Measurements from ENCODE around the gene AGK.

Gene AGK

DNA sequence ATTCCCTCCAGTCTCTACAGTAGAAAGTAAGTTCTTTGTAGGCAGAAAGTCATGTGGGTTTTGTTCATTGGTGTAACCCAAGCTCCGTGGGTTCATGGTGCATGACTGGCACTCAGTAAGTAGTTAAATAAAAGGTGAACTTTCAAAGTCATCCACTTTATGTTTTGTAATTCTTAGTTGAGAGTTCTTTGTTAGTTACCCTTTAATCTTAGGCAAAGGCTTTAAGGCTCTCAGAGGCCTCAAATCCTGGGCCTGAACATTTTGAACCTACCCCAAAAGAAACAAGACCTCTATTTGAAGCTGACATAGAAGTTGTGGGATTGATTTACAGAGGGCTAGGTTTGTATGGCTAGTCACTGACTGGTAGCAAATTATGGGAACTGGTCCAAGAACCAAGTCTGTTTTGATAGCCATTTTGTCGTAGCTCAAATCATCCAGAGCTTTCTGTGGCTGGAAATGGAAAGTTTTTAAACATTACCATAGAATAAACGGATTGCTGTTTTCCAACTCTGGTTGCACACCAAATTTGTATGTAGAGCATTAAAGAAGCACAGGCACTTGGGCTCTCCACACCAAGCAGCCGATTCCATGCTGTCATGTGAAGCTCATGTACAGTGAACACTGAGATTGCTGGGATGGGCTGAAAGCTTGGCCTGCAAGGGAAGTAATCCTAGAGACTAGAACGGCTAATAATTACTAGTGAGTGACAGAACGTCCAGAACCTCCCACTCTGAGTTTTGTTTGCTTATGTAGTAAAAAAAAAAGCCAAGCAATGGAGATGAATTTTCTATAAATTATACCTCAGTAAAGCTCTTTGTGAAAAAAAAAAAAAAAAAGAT lies 97.3 kb downstream of the AGK start:
- DNase-seq (ENCODE audit: low read depth) = no peak

DNA sequence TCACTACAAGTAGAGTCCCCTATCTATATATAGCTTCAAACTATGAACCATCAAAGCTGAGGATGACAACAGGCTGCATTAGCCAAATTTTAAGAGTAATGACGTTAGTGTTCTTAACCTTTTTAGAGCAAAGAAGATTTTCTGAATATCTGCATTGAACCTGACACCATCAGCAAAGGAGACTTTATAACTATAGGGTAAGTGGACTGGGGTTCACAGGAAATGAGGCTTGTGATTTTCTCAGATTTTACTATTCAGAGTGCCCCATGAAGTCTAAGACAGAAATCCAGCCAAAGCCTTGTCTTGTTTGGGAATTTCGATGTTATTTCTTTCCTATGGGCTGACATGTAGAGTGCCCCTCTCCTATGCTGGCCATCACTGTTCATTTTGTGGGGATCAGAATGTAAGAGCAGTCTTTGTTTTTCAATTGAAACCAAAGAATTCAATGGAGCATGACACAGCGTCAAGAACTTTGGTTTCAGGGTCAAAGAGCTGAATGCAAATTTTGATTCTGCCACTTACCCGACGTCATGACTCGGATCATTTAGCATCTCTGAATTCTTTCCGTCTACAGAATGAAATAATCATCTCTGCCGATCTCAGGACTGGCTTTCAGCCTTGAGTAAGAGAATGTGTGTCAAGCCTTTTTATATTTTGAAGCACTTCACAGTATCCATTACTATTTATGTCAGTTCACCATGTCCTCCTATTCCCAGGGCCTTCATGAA lies 98.1 kb downstream of the AGK start:
- DNase-seq (ENCODE audit: low read depth) = no peak

DNA sequence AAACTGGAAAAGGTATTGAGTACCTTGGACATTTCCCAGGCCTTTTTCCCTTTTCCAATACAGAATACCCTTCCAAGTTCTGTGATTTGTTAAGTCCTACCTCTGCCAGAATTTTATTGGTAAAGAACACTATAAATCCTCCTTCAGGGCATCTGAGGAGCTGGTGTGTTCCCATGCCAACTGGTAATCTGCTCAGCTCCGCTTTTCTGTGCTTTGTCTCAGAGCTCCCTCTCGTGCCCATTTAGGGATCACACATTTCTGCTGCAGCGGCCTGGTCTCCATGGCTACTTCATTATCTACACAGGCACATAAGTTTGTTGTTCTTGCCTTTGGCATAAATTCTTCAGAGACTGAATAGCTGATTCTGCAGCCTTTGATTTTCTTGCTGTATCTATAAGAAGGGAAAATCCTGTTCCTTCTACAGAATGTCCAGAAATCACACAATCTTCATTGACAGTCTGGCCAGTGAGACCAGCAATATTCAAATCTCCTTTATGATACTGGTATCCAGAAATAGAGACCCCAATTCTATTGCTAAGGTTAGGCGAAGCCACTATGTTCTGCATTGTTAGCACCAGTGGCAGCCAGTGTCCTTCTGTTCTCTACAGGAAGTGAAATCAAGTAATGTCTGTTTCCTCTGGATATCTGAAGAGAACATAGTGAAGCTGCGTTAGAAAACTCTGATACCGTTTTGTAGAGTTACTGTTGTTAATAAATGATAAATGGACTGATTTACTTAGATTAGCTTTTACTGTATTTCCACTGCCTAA lies 98.8 kb downstream of the AGK start:
- DNase-seq (ENCODE audit: low read depth) = no peak

DNA sequence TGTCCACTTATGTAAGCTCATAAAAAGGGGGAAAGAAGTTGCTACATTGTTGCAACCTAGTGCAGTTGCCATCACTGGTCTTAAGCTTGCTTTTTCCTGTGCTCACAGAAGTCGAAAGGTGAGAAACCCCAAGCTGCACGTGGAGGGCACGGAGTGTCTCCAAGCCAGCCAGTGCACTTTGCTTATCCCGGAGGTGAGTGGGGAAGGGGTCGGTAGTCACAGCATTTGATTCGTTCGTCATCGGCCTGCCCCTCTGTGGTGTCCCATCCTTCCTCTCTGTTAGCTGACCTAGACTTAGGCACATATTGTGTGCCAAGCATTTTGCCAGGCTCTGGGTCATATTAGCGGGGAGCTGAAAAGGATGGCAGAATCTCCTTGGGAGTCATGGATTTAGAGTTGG lies 100.2 kb downstream of the AGK start:
- DNase-seq (ENCODE audit: low read depth) = no peak

DNA sequence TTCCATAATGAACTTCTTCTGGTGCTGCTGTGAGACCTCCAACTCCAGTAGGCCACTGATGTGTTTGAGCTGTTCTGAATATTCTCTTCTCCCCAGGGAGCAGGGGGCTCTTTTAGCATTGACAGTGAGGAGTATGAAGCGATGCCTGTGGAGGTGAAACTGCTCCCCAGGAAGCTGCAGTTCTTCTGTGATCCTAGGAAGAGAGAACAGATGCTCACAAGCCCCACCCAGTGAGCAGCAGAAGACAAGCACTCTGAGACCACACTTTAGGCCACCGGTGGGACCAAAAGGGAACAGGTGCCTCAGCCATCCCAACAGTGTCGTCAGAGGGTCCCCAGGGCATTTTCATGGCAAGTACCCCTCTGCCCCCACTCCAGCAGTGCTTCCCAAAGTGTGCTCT lies 101.5 kb downstream of the AGK start:
- DNase-seq (ENCODE audit: low read depth) = no peak

DNA sequence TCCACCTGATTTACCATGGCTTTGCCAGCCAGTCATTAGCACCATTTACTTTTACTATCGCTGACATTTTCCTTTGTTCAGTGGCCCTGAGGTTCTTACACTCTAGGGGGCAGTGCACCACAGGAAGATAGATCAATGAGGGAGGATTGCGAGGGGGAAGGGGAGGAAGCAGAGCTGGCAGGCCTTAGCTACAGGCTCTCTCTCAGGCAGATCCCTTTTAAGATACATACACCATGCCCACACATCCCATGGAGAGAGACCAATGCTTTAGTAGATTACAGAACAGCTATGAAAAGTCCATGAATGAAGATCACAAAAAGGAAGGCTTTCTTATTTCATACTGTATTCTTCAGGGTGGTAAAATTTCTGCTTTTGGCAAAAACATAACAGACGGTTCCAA lies 103.3 kb downstream of the AGK start:
- DNase-seq (ENCODE audit: low read depth) = peak; percentile 9

DNA sequence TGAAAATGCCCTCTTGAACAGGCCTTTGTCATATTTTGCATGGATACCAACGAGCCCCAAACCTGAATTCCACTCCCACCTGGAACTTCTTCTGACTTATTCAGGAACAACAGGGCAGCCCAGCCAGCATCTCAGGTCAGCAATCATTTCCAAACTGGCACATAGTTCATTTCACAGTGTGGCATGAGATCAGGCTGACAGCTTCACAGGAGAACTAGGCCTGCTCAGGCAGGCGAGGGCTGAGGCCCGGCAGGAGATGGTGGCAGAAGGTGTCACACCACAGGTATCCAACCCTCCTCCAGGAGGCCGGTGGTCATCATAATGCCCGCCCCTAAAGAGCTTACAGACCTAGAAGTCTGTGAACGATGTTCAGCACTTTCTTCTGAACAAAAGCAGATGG lies 108.3 kb downstream of the AGK start:
- no peak for DNase-seq (ENCODE audit: low read depth)

DNA sequence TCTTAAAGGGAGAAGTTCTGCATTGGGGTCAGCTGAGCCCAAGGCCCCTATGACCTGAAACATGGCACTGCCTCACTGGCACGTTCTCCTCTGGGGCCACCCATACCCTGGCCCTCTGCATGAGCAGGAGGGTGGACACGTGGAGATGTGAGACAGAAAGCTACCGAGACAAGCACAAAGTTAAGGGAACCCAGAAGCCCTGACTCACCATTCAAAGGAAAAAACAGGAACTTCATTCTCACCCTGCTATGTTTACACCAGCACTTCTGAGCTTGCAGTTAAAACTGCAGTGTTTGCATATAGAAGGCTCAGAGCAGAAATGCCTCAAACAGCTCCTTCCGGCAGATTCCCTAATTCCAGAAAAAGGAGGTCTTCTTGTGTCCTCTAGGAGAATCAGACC lies 109.0 kb downstream of the AGK start:
- no peak for DNase-seq (ENCODE audit: low read depth)

DNA sequence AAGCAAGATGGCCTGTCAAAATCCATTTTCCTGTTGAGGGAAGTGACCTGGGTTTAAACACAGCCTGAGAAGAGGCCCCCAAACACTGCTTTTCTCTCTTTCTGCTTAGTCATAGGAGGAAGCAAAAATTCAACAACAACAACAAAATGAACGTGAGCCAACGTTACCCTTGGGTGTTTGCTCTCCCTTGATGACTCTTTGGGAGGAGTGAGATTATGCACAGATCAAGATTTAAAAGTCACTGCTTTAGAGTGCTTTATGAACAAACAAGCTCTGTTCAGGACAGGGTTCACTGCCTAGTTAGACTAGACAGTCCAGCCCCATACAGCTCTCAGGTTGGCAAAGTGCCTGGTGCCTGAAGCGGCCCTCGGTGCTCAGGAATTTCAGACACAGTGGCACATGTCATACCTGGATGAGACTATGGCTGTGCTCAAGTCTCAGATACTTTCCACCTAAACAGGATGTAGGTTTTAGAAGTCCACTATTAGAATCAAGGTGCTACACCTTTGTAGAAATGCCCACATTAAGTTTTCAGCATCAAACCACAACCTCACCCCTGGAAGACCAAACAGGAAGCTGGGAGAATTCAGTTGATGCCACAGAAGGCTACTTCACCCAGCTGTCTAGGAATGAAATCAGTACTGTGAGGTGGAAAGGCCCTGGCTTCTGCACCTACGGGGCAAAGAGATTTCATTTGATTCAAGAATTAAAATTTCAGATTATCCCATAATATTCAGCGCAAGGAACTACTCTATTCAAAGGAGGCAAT lies 112.1 kb downstream of the AGK start:
- no peak for DNase-seq (ENCODE audit: low read depth)

DNA sequence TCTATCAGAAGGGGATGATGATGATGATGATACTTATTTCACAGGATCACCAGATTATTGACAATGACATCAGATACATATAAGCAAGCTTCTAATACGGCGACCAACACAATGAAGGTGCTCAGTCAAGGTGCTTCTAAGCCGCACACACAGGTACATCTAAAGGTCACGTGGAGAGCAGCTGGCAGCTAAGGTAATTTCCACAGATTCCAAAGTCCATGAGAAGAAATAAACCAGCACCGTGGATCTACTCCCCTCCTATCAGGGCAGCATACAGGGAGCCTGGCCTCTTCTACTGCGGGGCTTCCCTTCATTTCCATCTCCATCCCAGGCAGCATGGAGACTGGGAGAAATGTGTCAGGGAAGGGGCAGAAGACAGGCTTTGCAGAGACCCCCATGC lies 113.2 kb downstream of the AGK start:
- DNase-seq (ENCODE audit: low read depth) = no peak

DNA sequence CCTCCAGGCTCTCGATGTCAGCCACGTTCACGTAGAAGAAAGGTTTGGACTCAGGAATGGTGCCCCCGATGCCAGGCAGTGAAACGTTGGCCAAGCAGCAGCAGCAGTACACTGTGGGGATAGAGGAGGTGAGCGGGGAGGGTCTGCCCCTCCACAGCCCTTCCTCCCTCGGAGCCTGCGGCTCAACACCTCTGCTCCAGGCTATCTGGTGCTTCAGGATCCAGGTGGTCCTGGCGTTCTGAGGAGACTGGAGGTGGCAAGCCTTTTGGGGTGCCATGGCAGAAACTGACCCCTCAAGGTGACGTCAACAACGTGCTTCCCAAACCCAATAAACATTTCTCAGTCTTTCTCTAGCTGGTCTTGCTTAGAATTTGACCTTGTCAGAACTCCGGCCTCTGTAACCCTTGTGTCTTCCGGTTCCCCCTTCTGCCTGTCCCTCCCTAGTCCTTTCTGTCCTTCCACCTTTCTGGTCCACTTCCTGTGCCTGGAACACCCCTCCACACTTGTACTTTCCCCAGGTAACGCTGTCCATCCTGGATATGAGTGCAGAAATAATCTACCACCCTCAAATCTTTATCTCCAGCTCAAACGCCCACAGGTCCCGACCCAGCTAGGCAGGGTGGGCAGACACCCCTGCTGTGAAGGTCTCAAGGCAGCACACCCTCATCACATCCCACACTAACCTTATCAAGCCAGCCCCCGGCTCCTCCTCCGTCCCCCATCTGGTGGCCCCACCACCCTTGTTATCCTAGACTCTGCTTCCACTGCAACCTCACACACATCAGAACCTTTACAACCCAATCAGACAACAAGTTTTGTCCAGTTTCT lies 114.2 kb downstream of the AGK start:
- DNase-seq (ENCODE audit: low read depth) = no peak

DNA sequence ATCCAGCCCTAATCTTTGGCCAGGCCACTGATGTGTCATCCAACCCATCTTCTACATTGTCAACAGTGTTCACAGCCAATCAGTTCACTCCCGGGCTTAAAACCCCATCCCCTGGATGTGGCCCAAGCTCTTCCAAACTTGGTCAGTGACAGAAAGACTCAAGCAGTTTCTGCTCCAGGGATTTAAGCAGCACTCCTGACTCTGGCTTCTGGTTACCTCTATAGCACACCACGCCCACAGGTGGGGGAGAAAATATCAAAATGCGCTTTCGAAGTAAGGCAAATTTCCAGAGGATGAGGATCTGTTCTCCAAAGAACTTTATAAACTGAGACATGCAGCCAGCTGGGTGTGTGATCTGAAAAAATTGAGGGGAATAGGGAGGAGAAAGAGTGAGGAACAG lies 114.9 kb downstream of the AGK start:
- no peak for DNase-seq (ENCODE audit: low read depth)

DNA sequence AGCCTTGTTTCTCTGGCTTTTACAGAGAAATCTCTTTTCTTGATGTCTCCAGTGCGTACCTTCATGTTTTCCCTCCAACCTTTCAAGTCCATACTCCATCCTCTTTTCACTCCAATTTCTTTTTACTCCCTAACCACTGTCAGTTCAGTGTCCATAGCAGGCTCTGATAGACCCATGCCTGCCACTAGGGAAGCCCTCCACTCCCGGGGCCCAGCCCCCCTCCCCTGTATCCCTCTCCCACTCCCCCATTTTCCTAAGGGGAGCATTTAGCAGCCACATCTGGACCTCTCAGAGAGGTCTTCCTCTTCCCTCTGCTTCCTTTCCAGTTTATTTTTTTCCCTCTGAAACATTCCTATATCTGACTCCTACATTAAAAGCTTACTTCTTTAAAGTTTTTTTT lies 117.6 kb downstream of the AGK start:
- no peak for DNase-seq (ENCODE audit: low read depth)

DNA sequence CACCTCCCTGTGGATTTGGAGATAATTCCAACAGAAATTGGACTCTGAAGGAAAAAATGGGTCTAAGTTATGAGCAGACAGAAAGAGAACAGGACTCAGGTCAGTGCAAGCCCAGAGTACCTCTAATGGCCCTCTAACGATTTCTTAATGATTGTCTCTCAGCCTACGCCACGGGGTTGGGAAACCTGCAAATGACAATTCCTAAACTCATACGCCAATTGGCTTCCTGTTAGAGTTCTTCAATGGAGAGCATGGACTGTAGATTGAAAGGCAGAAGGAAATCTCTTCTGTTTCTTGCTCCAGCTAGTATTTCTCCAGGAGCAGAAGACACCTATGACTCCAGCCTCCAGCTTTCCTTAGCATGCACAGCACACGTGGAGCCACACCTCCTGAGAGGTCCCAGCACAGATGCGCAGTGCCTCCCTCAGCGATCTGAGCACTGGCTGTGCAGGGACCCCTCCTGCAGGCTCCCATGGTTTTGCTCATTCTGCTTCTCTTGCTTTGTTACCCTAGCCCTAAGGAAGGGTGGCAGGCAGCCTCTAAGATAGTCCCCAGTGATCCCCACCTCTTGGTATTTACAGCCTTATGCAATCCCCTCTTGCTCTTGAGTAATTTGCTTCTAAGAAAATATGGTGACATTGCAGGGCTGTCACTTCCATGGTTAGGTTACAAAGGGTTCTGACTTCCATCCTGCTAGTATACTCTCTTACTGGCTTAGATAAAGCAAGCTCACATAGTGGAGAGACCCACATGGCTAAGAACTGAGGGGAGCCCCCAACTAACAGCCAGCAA lies 120.7 kb downstream of the AGK start:
- DNase-seq (ENCODE audit: low read depth) = no peak

DNA sequence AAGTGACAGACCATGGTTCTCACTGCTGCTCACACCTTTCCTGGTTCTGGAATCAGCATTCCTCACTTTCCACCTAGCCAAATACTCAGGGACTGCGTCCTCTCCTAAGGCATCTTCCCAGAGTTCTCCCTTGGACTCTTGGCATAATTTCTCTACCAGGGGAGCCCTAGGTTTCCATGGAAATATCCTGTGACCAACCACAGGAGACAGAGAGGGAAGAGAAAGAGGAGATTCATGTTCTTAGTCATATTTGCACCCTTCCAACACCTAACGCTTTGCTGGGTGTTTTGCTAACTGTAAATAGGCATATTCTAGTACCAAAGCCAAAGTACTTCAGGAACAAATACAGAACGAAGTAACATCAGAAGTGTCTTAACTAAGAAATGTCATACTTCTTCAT lies 122.1 kb downstream of the AGK start:
- DNase-seq (ENCODE audit: low read depth) = no peak

DNA sequence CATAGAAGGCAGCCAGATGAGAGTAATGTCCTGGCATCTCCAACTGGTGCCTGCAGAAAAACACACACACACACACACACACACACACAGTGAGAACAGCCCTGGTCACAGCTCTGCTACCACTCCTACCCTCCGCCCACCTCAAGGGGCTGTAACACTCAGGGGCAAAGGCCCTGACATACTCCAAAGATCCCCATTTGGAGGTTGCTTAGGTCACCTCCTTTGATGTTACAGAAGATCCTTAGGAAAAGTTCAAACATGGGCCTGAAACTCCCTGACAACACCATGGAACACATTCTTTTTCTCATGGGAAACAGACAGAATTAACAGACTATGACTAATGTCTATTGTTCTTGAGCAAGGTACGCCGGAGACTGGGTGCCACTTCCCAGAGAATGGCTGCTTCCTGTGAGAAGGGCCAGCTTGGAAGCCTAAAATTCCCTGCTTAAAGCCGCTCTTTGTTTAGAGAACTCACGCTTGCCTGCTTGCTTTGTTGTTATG lies 123.0 kb downstream of the AGK start:
- DNase-seq (ENCODE audit: low read depth) = no peak

DNA sequence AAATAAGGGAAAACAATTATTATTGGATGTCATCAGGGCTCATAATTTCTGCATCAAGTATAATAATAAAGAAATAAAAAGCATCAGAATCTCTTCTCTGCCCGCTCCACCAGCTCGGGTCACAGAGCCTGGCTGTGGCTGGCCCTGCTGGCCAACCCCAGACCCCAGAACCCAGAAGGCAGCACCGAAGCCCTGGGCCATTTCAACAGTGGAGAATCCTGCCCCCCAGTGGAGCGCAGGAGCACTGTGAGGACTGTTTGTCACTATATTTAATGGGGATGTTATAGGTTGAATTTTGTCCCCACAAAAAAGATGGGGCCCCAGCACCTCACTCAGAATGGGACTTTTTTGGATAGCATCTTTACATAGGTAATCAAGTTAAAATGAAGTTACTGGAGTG lies 123.5 kb downstream of the AGK start:
- no peak for DNase-seq (ENCODE audit: low read depth)

DNA sequence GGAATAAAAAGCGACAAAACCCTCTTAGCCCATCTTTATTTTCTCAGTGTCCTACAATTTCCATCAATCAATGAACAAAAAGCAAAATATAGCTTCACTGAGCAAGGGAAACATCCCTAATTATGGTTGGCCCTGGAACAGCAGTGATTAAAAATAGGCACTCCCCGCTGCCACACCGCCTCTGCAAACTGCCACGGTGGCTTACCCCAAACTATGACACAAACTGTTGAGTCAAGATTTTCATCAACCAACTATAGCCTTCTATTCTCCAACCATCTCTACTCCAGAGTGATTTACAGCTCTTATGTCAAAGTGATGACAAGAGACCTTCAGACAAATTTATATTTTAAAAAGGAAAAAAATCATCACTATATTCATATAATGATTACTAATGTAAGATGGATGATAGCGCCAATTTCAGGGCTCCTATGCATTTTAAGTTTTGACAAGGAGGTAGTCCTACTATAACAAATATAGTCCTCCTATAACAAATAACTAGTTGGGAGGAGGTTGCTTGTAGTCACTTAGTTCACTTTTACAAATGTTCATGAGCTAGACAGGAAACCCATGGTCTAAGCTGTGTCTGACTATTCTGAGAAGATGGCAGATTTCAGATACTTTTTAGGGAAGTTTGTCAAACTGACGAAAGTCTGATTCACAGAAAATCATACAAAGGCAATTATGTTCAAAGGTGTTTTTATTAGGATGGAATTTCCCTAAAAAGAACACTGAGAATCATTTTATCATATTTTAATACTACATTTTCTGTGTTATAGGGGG lies 124.4 kb downstream of the AGK start:
- DNase-seq (ENCODE audit: low read depth) = no peak

DNA sequence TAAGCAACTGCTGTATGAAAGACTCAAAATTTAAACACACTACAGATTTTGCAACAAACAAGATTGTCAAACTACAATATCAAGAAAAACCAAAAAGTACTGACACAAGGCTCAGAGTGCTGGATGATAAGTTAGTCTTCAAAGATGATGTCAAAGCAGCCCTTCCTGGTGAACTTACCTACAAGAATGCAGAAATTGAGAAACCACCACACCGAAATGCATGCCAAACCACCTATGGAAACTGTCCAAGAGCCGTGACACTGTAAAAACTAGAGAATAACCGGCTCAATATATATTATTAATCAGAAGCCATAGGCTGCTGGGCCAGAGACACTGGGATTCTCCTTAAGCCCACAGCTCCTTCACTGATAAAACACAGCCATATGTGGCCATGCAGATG lies 125.4 kb downstream of the AGK start:
- DNase-seq (ENCODE audit: low read depth) = no peak
